Duodenal mucosa (tissue), 2 donors: Measurements from ENCODE around the gene RFFL.
"Not testable (repeated sequence)": the region's sequence is repeated elsewhere in the genome, so short reads cannot be mapped to it uniquely, and the experiment has no call there.

Experiments used
- H3K27ac ChIP-seq: one replicate; pipeline ENCODE4 v1.7.0; 2013; ENCODE audit warnings: low read depth, low read length
- H3K27me3 ChIP-seq, 2 donors: one replicate each; pipeline ENCODE4 v1.7.0; 2013; ENCODE audit warnings: low read length in 2 of 2, control low read depth in 1 of 2; ENCODE audit not compliant: insufficient read depth in 2 of 2, control insufficient read depth in 1 of 2
- H3K36me3 ChIP-seq, 2 donors: one replicate each; pipeline ENCODE4 v1.7.0; 2013; ENCODE audit warnings: low read length in 2 of 2, control low read depth in 1 of 2; ENCODE audit not compliant: insufficient read depth in 2 of 2, control insufficient read depth in 1 of 2
- H3K4me1 ChIP-seq, 2 donors: one replicate each; pipeline ENCODE4 v1.7.0; 2013; ENCODE audit warnings: low read length in 2 of 2, control low read depth in 1 of 2; ENCODE audit not compliant: insufficient read depth in 2 of 2, control insufficient read depth in 1 of 2
- H3K4me3 ChIP-seq, 2 donors: one replicate each; pipeline ENCODE4 v1.7.0; 2013; ENCODE audit warnings: low read length in 2 of 2, low read depth in 1 of 2
- H3K9ac ChIP-seq, 2 donors: one replicate each; pipeline ENCODE4 v1.7.0; 2013; ENCODE audit warnings: low read length in 2 of 2, low read depth in 1 of 2
- H3K9me3 ChIP-seq, 2 donors: one replicate each; pipeline ENCODE4 v1.7.0; 2013; ENCODE audit warnings: low read length in 2 of 2, control low read depth in 1 of 2; ENCODE audit not compliant: control insufficient read depth in 1 of 2

The RFFL gene

DNA sequence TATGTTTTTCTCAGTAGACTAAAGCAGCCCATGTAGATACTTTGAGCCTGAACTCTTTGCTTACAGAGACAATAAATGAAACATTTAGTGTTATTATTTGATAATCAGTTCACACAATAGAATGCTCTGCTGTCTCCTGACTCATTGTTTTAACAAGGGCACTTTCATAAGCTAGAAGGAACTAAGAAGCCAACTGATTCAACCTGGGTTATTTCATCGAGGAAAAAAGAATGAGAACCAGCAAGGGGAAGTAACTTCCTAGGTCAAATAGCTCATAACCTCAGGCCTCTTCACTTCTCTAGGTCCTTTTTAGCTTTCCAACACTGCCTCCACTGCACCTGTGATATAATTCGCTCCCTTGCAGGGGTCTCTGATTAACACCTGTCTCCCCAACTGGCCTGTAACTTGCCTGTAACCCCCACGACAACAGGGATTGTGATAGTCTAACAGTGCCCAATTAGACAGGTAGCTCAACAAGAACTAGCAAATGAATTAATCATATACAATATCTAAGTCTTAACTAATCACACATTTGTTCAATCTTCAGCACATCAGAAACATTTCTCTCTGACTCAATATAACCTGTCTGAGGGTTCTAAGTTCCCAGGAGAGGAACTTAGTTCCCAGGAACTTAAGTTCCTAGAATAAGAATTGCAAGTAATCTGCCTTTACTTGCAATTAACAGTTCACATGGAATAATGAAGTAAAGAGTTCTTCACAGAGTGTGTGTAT, 34.8 kb downstream of the RFFL start:
- H3K9me3 ChIP-seq: no peaks in the 10 kb centered on the region
- peaks cover 15 to 24% of the 10 kb centered on the region in 2 donors for H3K36me3 ChIP-seq

DNA sequence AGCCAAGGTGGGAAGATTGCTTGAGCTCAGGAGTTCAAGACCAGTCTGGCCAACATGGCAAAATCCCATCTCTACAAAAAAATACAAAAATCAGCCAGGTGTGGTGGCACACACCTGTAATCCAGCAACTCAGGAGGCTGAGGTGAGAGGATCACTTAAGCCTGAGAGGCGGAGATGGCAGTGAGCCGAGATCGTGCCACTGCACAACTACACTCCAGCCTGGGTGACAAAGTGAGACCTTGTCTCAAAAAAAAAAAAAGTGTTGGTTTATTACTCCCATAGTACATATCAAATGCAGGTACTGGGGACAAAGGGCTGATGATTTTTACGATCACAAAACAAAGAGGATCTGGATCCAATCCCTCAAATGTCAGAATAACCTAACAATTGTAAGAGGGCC, 35.4 kb downstream of the RFFL start:
- Histone ChIP-seq H3K4me1 (peaks cover 6 to 11% of the 10 kb centered on the region in 2 donors), H3K36me3 (peaks cover 15 to 25% of the 10 kb centered on the region in 2 donors)
- H3K4me3 ChIP-seq, H3K27ac ChIP-seq, H3K9me3 ChIP-seq, H3K27me3 ChIP-seq, H3K9ac ChIP-seq: not testable (repeated sequence)

More for the DNA sequence above, 34.8 kb downstream of the RFFL start:
- peaks cover 6 to 11% of the 10 kb centered on the region in 2 donors for H3K4me1 ChIP-seq
- no peak overlapping the region for H3K4me3 ChIP-seq
- H3K9ac ChIP-seq: no peak overlapping the region
- no peak overlapping the region for H3K27ac ChIP-seq
- no peaks in the 10 kb centered on the region for H3K27me3 ChIP-seq

DNA sequence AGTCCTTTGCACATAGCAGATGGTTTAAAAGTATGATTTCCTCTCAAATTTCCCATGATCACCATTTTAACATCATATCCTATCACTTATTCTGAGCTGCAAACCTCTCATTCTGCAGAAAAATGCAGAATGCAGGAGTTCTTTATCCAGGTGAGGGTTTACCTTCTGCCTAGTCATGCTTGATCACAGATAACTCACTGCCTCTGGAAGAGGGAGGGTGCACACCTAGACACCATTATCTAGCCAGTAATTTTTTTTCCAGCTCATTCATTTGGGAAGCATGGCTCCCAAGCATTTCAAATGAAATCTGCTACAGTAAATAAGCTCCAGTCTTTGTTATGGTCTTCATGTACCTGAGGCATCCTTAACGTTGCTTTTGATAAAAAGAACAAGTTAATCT, 38.0 kb downstream of the RFFL start:
- no peak overlapping the region for H3K9ac ChIP-seq
- no peaks in the 10 kb centered on the region for H3K9me3 ChIP-seq
- H3K27ac ChIP-seq: no peak overlapping the region
- peaks cover 12 to 24% of the 10 kb centered on the region in 2 donors for H3K4me1 ChIP-seq
- peaks cover 33 to 46% of the 10 kb centered on the region in 2 donors for H3K36me3 ChIP-seq
- no peaks in the 10 kb centered on the region for H3K27me3 ChIP-seq
- no peak overlapping the region for H3K4me3 ChIP-seq

DNA sequence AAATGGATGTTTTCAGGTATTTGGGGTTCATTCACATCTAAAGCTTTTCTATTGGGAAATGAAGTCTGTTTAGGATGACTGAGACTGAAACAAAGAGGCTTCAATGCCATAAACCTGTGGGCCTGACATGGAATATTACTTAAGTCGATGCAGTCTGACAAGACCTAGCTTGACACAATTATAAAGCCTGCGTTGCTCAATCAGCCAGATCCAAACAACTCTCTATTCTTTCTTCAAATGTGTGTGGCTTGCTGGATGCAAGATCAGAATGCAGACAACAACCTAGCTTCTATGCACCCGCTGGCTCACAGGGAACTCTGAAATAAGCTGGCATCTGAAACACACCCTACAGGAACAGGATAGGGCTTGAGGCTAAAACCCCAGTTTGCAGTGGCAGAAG, 40.0 kb downstream of the RFFL start:
- peaks cover 6 to 22% of the 10 kb centered on the region in 2 donors for H3K4me1 ChIP-seq
- H3K4me3 ChIP-seq: no peak overlapping the region
- H3K27ac ChIP-seq: no peak overlapping the region
- no peaks in the 10 kb centered on the region for H3K27me3 ChIP-seq
- H3K36me3 ChIP-seq: peaks cover 38 to 64% of the 10 kb centered on the region in 2 donors
- no peak overlapping the region for H3K9ac ChIP-seq
- H3K9me3 ChIP-seq: no peaks in the 10 kb centered on the region

DNA sequence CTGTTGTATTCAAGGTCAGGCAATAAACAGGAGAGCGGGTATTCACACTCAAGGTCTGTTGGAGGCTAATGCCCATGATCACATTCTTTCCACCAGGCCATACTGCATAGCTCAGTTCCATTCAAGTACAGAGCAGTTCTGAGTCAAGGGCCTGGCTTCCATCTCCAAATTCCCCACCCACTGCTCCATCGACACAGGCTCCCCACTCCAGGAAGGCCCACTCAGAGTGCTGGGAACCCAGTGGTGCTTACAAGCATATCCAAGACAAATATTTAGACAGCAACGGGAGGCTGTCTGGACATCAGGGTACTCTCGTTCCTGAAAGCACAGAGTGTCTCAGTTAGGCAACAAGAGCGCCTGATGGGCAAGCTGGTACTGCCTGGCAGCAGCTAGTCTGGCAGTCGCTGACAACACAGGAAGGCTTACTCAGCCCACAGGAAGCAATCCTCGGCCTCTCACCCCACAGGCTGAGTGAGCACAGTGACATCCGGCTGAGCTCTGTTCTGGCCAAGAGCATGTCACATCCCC, 40.9 kb downstream of the RFFL start:
- peaks cover 6 to 17% of the 10 kb centered on the region in 2 donors for H3K4me1 ChIP-seq
- H3K36me3 ChIP-seq: peaks cover 39 to 69% of the 10 kb centered on the region in 2 donors
- peak overlapping the region; percentile 41 for H3K27ac ChIP-seq
- H3K4me3 ChIP-seq: no peak overlapping the region
- no peaks in the 10 kb centered on the region for H3K27me3 ChIP-seq
- H3K9ac ChIP-seq: peak overlapping the region in 1 of 2 donors; percentile 0
- H3K9me3 ChIP-seq: no peaks in the 10 kb centered on the region

DNA sequence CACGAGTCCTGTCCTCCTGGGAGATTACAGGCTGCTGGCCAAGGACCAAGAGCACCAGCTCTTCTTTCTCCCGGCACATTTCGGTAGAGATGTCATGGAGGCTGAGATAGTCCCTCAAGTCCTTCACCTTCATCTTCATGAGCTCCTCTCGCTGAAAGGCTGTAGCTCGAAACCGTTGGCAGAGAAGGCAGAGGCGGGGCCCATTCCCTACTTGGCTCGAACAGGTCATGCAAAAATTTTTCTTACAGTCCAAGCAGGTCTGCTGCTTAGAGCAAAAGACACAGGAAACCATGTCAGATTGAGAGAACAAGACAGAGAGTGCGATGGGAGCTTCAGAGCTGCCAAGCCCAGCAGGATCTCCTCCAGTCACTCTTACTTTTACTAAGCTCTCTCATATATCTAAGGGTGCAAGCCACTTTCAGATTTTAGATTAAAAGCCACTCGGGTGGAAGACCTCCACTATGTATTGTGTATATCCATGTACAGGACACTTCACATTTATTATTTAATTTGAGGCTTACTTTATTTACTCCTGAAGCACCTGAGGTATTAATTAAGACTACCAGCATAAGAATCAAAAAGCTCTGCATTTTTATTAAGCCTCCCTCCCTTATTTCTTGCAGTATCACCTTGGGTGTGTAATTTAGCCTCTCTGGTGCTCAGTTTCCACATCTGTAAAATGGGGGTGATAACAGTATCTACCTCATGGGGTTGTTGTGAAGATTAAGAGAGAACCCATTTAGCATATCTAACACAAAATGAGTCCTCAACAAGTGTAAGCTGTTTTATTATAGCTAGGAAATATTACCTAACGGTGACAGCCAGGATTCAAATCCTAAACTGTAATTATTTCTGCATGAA, 41.8 kb downstream of the RFFL start:
- peaks cover 46 to 78% of the 10 kb centered on the region in 2 donors for H3K36me3 ChIP-seq
- H3K27me3 ChIP-seq: no peaks in the 10 kb centered on the region
- H3K4me1 ChIP-seq: peaks cover 6 to 17% of the 10 kb centered on the region in 2 donors
- no peak overlapping the region for H3K9ac ChIP-seq
- H3K4me3 ChIP-seq: no peak overlapping the region
- no peaks in the 10 kb centered on the region for H3K9me3 ChIP-seq
- H3K27ac ChIP-seq: no peak overlapping the region

DNA sequence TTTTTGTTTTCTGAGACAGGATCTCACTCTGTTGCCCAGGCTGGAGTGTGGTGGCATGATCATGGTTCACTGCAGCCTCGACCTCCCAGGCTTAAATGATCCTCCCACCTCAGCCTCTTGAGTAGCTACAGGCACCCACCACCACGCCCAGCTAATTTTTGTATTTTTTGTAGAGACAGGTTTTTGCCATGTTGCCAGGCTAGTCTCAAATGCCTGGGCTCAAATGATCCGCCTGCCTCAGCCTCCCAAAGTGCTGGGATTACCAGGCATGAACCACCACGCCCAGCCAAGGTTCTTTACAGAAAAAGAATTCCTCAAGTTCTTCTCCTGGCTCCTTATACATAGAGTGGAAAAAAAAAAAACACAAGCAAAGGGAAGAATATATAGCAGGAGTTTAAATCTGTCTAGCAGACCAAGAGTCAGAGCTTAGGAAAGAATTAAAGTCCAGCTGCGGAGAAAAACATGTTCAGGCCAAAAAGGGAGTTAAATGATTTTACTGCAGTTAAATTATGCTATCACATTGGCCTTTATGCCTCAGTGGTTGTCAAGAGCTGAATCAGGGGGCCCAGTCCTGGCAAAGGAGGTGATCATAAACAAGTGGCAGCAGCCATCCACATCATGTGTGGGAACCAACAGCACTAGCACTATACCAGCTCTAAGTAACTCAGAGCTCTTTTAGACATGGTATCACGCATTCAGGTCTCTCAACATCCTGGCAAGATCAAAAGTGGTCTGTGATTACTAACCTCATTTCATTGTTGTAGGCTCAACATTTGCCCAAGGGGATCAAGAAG, 43.9 kb downstream of the RFFL start:
- Histone ChIP-seq H3K36me3 (peaks cover 52 to 81% of the 10 kb centered on the region in 2 donors), H3K4me3 (no peak overlapping the region), H3K27ac (no peak overlapping the region), H3K4me1 (peaks cover 6 to 17% of the 10 kb centered on the region in 2 donors), H3K27me3 (no peaks in the 10 kb centered on the region), H3K9ac (no peak overlapping the region), H3K9me3 (no peaks in the 10 kb centered on the region)

DNA sequence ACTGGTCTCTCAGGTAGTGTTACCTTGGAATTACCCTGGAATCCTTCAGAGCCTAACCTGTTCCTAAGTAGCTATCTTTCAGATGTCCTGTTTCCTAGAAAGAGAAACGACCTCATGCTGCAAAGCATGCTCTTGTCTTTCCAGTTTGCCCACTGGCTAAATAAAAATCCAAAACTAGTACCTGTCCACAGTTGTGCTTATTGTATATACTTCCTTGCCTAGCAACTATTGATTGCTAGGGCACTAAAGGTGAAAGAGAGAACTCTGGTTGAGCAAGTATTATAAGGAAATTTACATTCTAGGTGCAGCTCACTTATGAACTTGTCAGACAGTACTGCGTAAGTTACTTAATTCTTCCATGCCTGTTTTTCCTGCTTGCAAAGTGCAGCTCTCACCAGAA, 44.7 kb downstream of the RFFL start:
- no peaks in the 10 kb centered on the region for H3K9me3 ChIP-seq
- H3K4me3 ChIP-seq: no peak overlapping the region
- no peaks in the 10 kb centered on the region for H3K27me3 ChIP-seq
- peaks cover 53 to 85% of the 10 kb centered on the region in 2 donors for H3K36me3 ChIP-seq
- no peak overlapping the region for H3K9ac ChIP-seq
- H3K27ac ChIP-seq: no peak overlapping the region
- peaks cover 6 to 17% of the 10 kb centered on the region in 2 donors for H3K4me1 ChIP-seq

DNA sequence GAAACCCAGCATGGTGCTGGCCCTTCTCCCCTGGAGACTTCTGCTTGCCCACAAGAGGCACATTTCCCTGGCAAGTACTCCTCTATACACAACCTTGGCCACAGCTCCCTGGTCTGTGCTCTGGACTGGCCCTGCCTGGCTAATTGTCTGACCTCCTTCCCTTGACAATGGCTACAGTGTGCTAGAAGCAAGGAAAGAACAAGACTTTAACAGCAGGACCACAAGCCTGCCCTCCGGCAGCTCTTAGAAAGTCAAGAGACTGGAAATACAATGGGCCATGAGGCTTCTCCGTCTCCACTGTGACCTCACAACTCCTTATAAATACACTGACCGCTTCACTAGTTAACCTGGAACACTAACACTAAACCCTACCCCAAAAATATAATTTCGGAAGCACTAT, 46.5 kb downstream of the RFFL start:
- H3K4me1 ChIP-seq: peaks cover 0 to 8% of the 10 kb centered on the region in 2 donors
- H3K9ac ChIP-seq: no peak overlapping the region
- H3K27ac ChIP-seq: no peak overlapping the region
- peaks cover 51 to 87% of the 10 kb centered on the region in 2 donors for H3K36me3 ChIP-seq
- H3K9me3 ChIP-seq: no peaks in the 10 kb centered on the region
- no peaks in the 10 kb centered on the region for H3K27me3 ChIP-seq
- no peak overlapping the region for H3K4me3 ChIP-seq
